OCI-LY3 (cell line): ENCODE measurements around the gene CCDC157.

Experiments
- CTCF ChIP-seq: fragments of 200-600, 300-600 bp; sonication (generic); IDR thresholded peaks from 2 replicates; pipeline ENCODE4 v1.5.1; 2014; ENCODE audit warnings: antibody characterized with exemption, low read length, low read depth
- EZH2phosphoT487 ChIP-seq: fragments of 200-600 bp; shearing (Covaris generic); IDR thresholded peaks from 2 replicates; pipeline ENCODE4 v1.6.1; 2018; ENCODE audit warnings: antibody characterized with exemption, mixed run types, low read depth

GRCh38 chr22:30325065-30325720 is 31.6 kb upstream of the CCDC157 start:
- TF ChIP-seq CTCF (no peak), EZH2phosphoT487 (no peak)
